A549 (cell line): Measurements from ENCODE around the gene IDUA.

ENCODE experiments used
- CTCF ChIP-seq: fragments of >200 bp; sonication (Bioruptor Twin); formaldehyde crosslinking; IDR thresholded peaks from 3 replicates; pipeline ENCODE4 v1.5.1; 2016
- EHMT2 ChIP-seq: fragments of 200-600 bp; sonication (generic); IDR thresholded peaks from 2 replicates; pipeline ENCODE4 v1.6.1; 2016; ENCODE audit warnings: antibody characterized with exemption, low read depth, mild to moderate bottlenecking, moderate library complexity
- EP300 ChIP-seq, 2 experiments: fragments of >200 bp; sonication (Bioruptor Twin); formaldehyde crosslinking; IDR thresholded peaks; 2 replicates in 1 of 2; 3 replicates in 1 of 2; pipeline ENCODE4 v1.6.1; 2016 to 2017
- POLR2A ChIP-seq: IDR thresholded peaks from 2 replicates; pipeline ENCODE4 v1.6.1; 2012; ENCODE audit warnings: mild to moderate bottlenecking, low read length
- RFX5 ChIP-seq: fragments of 450-650 bp; IDR thresholded peaks from 2 replicates; pipeline ENCODE4 v1.7.1; 2014; ENCODE audit warnings: antibody characterized with exemption, mild to moderate bottlenecking, moderate library complexity

GRCh38 chr4:988726-989721, 2.2 kb downstream of the IDUA start:
- no peak for TF ChIP-seq EP300 (IDR thresholded peaks at IDR 0.05)
- TF ChIP-seq CTCF, result no peak
- no peak for TF ChIP-seq EHMT2
- TF ChIP-seq POLR2A, result no peak
- TF ChIP-seq RFX5, result no peak
